Suprapubic skin (tissue), 3 donors: ENCODE data around the gene CTRL.

Experiments used
- CTCF ChIP-seq, 2 donors: fragments of 200-600 bp in 1 of 2; fragments of 450-650 bp in 1 of 2; sonication (generic) in 1 of 2; IDR thresholded peaks; one replicate each; pipeline ENCODE4 v1.5.1; 2016 to 2019; ENCODE audit warnings: antibody characterized with exemption in 2 of 2, mild to moderate bottlenecking in 1 of 2, moderate library complexity in 1 of 2
- POLR2AphosphoS5 ChIP-seq, 3 donors: sonication (generic); formaldehyde crosslinking; IDR thresholded peaks; one replicate each; pipeline ENCODE4 v1.6.1; 2017; ENCODE audit warnings: antibody characterized with exemption in 3 of 3

GRCh38 chr16:67939507-67940445 lies 8.1 kb upstream of the CTRL start:
- TF ChIP-seq CTCF (IDR thresholded peaks at IDR 0.05) (no peak), POLR2AphosphoS5 (IDR thresholded peaks at IDR 0.05) (no peak)
